ENCODE measurements around the gene ZNF394.

DNA sequence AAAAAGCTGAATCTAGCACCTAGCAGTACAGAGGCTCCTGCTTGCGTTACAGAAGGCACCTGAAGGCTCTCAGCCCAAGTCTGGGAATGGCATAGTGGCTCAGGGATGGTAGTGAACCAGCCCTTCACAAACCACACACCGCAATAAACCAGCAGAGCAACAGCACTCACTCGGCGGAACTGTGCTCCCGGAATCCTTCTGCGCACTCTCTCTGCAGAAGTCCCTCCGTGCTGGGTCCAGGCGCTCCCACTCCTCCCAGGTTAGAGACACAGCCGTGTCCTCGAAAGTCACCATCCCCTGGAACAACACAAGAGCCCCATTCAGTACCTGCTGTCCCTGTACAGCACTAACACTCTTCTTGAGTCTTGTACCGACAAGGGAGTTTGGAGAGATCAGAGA is 1.5 kb downstream of the ZNF394 start:
- TF ChIP-seq, protein P1, sequence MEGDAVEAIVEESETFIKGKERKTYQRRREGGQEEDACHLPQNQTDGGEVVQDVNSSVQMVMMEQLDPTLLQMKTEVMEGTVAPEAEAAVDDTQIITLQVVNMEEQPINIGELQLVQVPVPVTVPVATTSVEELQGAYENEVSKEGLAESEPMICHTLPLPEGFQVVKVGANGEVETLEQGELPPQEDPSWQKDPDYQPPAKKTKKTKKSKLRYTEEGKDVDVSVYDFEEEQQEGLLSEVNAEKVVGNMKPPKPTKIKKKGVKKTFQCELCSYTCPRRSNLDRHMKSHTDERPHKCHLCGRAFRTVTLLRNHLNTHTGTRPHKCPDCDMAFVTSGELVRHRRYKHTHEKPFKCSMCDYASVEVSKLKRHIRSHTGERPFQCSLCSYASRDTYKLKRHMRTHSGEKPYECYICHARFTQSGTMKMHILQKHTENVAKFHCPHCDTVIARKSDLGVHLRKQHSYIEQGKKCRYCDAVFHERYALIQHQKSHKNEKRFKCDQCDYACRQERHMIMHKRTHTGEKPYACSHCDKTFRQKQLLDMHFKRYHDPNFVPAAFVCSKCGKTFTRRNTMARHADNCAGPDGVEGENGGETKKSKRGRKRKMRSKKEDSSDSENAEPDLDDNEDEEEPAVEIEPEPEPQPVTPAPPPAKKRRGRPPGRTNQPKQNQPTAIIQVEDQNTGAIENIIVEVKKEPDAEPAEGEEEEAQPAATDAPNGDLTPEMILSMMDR (IDR thresholded peaks at IDR 0.05), result no peak
- TF ChIP-seq POLR2A (IDR thresholded peaks at IDR 0.05), result no peak

Data from upper lobe of left lung (tissue), 4 donors.